HG03103 (cell line): Measurements from ENCODE around the gene TCEANC2.
"Not testable (repeated sequence)": the region's sequence is repeated elsewhere in the genome, so short reads cannot be mapped to it uniquely, and the experiment has no call there.

Source experiments
- ATAC-seq: cut with Tn5 transposase; IDR thresholded peaks from one replicate; pipeline ENCODE4 v1.9.1; 2021; ENCODE audit warnings: low read depth; ENCODE audit not compliant: unreplicated experiment

Gene TCEANC2

DNA sequence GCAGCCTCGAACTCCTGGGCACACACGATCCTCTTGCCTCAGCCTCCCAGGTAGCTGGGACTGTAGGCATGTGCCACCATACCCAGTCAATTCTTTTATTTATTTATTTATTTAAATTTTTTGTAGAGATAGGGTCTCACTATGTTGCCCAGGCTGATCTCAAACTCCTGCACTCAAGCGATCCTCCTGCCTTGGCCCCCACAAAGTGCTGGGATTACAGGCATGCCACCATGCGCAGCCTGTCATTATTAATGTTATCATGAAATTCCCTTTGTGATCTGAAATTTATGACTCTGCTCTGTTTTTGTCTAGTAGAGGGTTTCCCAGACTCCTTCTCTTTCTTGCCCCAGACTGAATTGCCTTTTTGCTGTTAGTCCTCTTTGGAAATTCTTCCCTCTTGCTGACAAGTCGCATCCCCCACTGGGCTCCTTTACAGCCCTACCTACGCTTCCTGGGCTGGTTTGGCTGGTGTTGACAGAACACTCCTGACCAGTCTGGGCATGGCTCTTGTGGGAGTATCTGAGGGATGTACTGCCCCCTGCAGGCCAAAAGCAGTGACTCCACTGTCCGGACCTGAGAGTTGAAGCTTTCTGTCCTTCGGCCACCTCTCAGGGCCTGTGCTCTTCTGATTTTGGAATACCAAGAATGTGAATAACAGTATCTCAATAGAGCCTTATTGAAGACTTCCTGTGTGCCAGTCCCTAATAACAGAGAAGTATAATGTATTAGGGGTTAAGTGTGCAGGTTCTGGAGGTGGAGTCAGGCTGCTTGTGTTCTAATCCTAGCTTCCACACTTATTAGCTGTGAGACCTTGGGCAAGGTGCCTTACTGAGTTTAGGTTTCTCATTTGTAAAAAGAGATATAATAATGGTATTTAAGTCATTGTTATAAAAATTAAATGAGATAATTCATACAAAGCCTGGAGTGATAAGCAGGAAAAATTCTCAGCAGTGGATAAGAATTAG, 28.2 kb downstream of the TCEANC2 start:
- no peak for ATAC-seq

DNA sequence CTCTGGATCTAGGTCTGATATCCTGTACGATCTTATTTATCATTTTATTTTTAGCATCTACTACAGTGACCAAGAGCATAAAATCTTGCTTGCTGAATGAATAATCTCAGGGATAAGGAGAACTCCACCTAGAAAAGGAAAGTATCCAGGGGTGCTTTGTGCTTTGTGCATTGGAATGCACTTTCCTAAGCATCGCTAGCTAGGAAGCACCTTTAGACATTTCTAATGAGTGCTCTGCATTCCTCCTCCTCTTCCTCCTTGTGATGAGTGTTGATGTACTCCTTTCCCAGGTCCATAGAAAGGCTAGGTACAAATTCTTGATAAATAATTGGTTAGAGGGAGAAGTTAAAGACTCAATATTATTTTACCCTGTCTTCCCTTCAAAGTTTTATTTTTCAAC, 31.4 kb downstream of the TCEANC2 start:
- ATAC-seq = no peak

DNA sequence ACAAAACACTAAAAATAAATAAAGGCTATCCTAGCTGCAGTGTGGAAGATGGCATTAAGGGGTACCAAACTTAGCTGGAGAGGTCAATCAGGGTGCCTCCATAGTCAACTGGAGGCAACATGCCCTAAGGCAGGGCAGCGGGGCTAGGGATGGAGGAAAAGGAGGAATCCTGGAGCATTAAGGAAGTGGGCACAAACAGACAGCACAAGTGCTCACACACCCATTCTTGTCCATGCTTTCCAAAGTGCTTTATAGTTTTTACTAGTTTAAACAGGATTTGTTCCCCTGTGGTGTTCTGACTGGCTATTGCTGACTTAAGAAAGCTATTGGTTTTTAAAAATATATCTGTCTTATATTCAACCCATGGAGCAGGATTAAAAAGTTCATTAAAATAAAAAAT, 33.3 kb downstream of the TCEANC2 start:
- ATAC-seq = no peak

DNA sequence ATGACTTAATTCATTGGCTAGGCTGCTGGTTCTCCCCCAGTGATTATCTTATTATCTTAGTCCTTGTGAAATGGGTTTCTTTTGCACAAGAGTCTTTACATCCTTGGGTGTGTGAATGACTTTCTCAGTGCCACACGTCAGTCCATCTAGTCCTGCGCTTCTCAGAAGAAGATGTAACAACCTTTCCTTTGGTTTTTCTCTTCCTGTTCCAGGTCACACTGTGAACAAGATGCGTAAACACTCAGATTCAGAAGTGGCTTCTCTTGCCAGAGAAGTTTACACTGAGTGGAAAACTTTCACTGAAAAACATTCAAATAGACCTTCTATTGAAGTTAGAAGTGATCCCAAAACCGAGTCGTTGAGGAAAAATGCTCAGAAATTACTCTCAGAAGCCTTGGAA, 35.0 kb downstream of the TCEANC2 start:
- ATAC-seq = no peak

DNA sequence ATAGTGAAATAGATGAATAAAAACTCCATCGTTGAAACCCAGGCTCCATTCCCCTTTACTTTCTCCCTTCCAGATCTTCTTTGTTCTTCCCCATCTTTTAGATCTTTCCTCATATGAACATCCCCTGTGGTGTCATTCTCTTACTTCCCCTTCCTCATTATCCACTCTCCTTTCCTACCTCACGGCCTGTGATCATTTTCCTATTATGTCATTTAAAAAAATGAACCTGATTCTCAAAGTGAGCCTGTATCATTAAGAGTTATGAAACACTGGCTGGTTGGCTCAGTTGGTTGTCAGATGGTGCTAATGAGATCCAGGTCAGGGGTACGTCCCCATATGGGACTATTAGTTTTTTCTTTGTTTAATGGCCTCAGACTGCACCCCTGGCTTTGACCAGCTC, 38.3 kb downstream of the TCEANC2 start:
- no peak for ATAC-seq

DNA sequence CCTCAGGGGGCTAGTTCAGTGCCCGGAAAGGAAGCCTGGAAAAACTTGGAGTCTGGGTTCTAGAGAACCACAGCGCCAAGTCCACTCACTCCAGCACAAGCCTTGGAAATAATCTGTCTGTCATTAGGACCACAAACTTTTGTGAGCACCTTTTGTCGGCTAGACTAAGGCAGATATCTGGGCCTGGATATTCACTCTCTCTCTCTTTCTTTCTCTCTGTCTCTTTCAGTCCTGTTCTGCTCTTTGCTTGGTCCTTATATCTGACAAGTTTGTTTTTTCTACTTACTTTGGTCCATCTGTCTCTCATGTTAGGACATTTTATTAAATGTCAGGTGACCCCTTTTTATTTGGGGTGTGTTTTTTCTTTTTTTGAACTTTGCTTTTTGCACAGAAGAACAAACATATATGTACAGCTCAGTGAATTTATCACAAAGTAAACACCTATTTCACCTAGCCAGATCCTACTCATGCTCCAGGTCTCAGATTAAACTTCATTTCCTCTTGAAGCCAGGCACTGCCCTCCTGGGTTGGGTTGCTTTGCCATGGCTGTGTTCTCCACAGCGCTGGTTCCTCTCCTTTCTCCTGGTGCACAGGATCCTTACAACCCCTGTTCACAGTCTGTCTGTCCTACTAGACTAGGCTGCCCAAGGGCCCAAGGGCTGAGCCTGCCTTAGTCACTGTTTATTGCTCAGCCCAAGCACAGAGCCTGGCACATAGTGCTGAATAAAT, 40.8 kb downstream of the TCEANC2 start:
- ATAC-seq = no peak

DNA sequence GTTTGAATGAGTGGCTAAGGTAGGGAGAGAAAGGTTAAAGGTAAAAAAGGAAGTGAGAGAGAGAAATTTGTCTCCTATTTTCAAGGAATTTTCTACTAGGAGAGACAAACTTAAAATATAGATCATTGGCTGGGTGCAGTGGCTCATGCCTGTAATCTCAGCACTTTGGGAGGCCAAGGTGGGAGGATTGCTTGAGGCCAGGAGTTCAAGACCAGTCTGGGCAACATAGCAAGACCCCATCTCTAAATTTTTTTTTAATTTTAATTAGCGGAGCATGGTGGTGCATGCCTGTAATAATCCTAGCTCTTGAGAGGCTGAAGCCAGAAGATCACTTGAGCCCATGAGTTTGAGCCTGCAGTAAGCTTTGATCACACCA, 41.3 kb downstream of the TCEANC2 start:
- ATAC-seq = not testable (repeated sequence)

DNA sequence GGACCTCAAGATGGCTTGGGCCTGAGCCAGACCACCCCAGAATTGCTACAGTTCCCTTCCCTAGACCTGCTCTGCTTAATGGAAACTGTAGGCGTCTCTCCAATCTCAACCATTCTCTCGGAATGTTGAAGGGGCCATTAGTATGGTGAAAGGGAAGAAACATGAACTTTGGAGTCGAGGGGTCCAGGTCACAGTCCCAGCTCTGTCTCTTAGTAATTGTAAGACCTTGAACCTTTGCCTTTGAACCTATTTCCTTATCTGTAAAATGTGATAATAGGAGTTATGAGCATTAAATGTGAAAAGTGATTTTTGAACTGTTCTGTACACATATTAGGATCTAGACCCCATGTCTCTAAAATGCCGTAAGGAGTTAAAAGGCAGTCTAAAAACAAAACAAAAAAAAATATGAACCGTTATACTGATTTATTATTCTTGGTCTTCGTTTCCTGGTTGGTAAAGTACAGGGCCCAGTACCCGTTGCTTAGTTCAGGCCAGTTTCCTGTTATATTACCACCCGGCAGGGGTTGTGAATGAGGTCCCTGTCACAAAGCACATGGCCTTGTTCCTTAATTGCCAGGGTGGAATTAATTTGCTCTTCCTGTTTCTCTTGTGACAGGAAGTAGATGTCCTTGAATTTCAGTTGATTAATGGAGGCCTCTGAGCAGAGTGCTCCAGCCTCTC, 42.3 kb downstream of the TCEANC2 start:
- no peak for ATAC-seq

DNA sequence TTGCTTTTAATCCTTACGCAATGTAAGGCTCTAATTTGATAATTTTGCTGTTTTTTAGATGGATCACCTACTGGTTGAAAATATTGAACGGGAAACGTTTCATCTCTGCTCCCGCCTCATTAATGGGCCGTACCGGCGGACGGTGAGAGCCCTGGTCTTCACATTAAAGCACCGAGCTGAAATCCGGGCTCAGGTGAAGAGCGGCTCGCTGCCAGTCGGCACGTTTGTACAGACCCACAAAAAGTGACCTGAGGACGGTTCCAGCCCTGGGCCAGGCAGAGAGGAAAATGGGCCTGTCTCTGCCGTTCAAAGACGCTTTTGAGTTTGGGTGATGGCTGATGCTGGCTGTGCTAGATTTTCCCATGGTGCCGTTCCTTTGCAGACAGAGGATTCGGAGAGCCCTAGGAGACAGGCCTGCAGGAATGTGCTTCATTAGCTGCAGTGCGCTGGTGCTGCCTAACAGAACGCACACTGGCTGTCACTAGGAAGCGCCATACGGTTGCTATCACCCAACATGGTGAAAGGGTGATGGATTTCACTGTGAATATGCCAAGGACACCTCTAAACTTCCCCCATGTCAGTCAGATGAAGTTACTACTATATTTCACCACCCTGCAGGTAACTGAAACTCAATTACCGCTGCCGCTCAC, 42.9 kb downstream of the TCEANC2 start:
- ATAC-seq = no peak

DNA sequence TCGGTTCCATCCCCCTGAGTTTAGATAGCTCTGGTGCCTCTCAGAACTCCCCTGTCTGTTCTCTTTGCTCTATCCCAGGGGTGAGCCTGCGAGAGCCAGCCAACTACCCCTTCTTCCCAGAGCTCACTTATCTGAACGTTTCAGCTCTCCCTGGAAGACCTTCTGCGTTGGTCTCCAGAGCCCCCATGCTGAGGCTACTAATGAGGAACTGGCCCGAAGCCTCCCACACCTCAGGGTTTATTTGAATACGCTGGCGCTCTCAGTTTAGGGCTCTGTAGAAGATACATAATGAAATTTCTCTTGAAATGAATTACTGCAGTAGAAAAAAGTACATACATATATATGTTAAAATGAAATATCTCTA, 43.5 kb downstream of the TCEANC2 start:
- ATAC-seq = no peak

DNA sequence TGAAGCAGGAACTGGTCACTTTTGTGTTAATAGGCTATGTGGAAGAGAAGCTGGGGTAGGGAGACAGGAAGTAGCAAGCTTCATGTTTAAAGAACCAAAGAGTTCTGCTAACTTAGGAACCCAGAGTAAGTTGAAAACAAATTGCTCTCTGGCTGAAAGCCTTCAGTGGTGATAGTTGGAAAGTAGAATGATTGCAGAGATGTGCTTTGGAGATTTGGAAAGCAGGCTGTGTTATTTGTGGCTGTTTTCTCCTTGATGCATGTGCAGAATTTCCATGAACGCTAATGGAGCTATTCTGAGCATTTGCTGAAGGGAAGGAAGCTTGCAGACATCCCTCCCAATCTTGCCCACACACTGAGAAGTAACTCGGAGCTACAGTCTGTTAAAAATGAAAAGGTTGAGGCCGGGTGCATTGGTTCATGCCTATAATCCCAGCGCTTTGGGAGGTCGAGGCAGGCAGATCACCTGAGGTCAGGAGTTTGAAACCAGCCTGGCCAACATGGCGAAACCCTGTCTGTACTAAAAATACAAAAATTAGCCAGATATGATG, 45.7 kb downstream of the TCEANC2 start:
- ATAC-seq = no peak

DNA sequence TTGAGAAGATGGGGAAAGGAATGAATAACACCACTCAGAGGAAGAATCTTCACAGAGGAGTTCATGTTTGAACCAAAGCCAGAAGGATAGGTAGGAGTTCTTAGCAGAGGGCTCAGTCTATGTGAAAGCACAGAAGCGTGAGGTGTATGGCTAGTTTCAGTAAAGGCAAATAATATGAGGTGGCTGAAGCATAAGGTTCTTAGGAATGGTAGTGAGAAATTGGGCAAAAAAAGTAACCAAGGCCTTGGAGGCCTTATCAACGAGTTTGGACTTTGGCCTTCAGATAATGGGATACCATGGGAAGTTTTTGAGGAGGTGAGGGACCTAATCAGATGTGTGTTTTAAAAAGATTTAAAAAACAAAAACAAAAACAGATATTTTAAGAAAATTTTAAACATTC, 47.1 kb downstream of the TCEANC2 start:
- no peak for ATAC-seq

DNA sequence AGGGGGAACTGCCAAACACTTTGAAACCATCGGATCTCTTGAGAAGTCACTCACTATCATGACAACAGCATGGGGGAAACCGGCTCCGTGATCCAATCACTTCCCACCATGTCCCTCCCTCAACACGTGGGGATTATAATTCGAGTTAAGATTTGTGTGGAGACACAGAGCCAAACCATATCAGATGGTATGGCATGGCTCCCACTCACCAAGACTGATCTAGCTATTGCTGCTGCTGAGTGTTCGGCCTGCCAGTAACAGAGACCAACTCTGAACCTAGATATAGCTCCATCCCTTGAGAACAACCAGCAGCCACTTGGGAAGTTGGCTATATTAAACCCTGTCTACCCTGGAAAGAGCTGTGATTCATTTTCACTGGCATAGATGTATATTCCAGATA, 50.0 kb downstream of the TCEANC2 start:
- no peak for ATAC-seq

DNA sequence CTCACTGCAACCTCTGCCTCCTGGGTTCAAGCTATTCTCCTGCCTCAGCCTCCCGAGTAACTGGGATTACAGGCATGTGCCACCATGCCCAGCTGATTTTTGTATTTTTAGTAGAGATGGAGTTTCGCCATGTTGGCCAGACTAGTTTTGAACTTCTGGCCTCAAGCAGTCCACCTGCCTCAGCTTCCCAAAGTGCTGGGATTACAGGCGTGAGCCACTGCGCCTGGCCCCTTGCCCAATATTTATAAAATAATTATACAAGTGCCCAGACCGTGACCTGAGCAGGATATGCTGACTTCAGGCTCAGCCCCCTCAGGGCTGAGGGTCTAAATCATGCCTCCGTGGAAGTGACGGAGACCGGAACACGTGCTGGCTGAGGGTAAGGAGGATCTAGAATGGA, 51.2 kb downstream of the TCEANC2 start:
- ATAC-seq = not testable (repeated sequence)

DNA sequence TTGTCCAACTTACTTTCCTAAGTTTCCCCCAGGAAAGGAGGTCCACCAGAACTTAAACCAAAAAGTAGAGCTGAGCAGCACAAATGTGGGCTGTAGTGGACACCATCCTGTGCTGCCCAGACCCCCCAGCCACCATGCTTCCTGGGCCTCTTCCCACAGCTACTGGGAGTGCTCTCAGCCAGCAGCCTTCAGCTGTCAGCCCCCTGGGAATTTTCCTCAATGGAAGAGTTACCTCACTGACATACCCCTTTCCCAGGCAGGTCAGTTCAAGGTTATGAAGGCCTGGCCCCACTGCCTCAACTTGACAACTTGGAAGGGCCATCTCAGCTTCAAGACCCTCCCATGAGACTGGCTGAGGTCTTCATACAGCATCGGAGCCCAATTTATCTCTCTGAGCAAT, 51.7 kb downstream of the TCEANC2 start:
- no peak for ATAC-seq

DNA sequence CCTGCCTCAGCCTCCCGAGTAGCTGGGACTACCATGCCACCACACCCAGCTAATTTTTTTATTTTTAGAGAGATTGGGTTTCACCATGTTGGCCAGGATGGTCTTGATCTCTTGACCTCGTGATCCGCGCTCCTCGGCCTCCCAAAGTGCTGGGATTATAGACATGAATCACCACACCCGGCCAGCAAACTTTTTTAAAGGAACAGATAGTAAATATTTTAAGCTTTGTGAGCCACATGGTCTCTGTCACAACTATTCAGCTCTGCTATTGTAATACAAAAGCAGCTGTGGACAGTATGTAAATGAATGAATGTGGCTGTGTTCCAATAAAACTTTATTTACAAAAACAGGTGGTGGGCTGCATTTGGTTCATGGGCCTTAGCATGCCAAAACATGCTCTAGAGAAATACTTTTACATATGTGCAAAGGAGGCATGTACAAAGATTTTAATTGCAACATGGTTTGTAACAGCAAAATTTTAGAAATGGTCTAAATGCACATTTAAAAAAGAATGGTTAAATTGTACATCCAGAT, 52.4 kb downstream of the TCEANC2 start:
- no peak for ATAC-seq

DNA sequence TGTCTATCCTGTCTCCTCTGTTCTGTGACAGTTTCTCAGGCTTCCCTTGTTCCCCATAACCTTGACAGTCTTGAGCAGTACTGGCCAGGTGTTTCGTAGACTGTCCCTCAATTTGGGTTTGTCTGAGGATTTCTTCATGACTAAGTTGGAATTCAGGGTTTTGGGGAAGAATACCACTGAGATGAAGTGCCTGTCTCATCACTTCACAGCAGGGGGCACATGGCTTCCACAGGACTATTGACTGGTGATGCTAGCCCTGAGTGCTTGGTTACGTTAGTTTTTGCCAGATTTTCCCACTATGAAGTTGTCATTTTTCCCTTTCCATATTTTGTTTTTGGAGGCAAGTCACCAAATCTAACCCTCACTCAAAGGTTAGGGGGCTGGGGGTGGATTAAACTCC, 53.7 kb downstream of the TCEANC2 start:
- ATAC-seq = no peak

DNA sequence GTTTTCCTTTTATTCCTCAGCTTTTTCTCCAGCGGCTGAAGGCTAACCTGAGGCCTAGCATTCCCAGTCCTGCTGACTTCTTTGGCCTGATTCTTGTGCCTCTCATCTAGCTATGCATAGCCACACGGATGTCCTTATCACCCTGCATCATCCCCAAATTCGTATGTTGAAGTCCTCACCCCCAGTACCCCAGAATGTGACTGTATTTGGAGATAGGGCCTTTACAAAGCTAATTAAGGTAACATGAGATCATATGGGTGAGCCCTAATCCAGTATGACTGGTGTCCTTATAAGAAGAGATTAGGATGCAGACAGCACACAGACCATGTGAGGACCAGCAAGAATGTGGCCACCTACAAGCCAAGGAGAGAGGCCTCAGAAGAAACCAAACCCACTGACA, 54.7 kb downstream of the TCEANC2 start:
- no peak for ATAC-seq

DNA sequence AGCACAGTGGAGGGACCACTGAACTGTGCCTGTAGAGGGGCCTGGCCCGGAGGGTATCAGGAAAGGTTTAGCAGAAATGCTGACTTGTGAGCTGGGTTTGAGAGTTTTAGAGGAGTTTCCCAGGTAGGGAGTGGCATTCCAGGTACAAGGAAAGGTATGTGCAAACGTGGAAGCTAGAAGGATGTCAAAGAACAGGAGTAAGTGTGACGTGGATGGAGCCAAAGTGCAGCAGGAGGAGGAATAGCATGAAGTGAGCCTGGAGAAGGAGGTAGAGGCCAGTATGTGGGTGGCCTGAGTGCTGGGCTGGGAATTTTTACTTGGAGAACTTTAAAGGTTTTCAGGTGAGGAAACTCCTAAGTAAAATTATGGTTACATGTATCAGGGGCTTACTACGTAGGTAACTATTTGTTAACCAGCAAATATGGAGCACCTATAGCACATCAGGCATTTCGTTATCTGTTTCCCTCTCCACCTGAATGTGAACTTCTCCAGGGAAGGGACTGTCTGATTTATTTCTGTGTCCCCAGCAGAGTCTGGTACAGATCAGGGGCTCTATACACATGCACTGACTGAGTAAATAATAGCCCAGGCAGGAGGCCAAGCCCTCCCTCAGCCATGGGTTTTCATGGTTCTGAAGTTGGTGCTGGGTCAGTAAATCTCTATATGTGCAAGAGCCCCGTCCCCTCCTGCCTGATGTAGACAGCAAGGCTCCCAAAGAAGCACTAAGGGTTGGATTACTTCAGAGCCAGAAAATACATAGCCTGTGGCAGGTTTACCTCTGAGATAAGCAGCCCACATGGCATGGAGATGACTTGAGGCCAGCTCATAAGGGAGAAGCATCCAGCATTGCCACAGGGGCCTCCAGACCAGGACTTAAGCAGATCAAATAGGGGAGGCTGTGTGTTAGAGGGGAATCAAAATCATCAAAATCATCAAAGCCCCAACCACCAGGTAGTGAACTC, 56.0 kb downstream of the TCEANC2 start:
- ATAC-seq = no peak
